Adrenal gland (tissue), 12 donors: ENCODE measurements around the gene BEND6. TPM values are rescaled to one million over a fixed set of nuclear protein-coding genes. Genes with fewer than 3 reads are reported as not detected.

ENCODE experiments used
- DNase-seq, 7 donors: peaks; one replicate each; pipeline ENCODE4 v3.0.0-alpha.2; 2019 to 2020
- H3K27ac ChIP-seq, 5 donors: fragments of 200-600 bp; sonication (generic) in 4 of 5; 1 replicate in 3 of 5; 2 replicates in 2 of 5; pipeline versions ENCODE4 v1.5.1 to v1.8.0; 2016 to 2020; ENCODE audit warnings: mild to moderate bottlenecking in 1 of 5
- H3K27me3 ChIP-seq: fragments of 200-600 bp; 2 replicates; pipeline ENCODE4 v1.8.0; 2021
- H3K36me3 ChIP-seq, 2 donors: fragments of 200-600 bp; replicated peaks in 1 of 2; 1 replicate in 1 of 2; 2 replicates in 1 of 2; pipeline versions ENCODE4 v1.5.1 to v1.8.0; 2018 to 2022
- H3K4me1 ChIP-seq, 2 donors: fragments of 200-600 bp; replicated peaks in 1 of 2; 1 replicate in 1 of 2; 2 replicates in 1 of 2; pipeline versions ENCODE4 v1.5.1 to v1.8.0; 2018 to 2021
- H3K4me3 ChIP-seq, 4 donors: fragments of 200-600 bp; sonication (generic) in 3 of 4; one replicate each; pipeline ENCODE4 v1.5.1; 2016 to 2018
- H3K9me3 ChIP-seq, 3 donors: fragments of 200-600 bp; sonication (generic) in 1 of 3; replicated peaks in 1 of 3; 1 replicate in 2 of 3; 2 replicates in 1 of 3; pipeline versions ENCODE4 v1.5.1 to v1.8.0; 2016 to 2021
- POLR2A ChIP-seq, 2 donors: fragments of 450-650 bp; IDR thresholded peaks; one replicate each; pipeline ENCODE4 v1.6.1; 2017; ENCODE audit warnings: antibody characterized with exemption in 2 of 2, mild to moderate bottlenecking in 2 of 2, moderate library complexity in 1 of 2
- WGBS, 4 donors: extraction: QIAGEN DNeasy Blood & Tissue Kit in 2 of 4; methylation state at CpG; one replicate each; pipeline versions ENCODE4 v1.1.5 to v1.1.7; 2013 to 2017; 5-methylcytosine and 5-hydroxymethylcytosine counted together
- intact Hi-C, 2 donors: fragments of 100-400 bp; cut with DNase I; formaldehyde crosslinking; loops; one replicate each; pipeline versions ENCODE4 v1.14.1 to v1.15.0; 2022 to 2023
- polyA plus RNA-seq, 3 donors: library from polyadenylated mRNA; stranded (reverse); fragments of 200-250 nt in 2 of 3; fragments of 350-450 nt in 1 of 3; fragmentation: Illumina TruSeq in 1 of 3; extraction: RNeasy Lipid Tissue Mini Kit (QIAGEN cat#74804) in 1 of 3; gene quantifications; one replicate each; pipeline ENCODE4 v1.2.3, GENCODE V29; 2013 to 2014
- total RNA-seq, 9 donors: library from RNA; depleted of rRNA in 4 of 9; stranded (reverse); fragments of >200 nt in 4 of 9; fragments of 120-200 nt in 1 of 9; fragmentation: NEBNext Ultra II Directional in 1 of 9; extraction: Animal tissue kit (Norgen Biotek cat#: 25700) in 1 of 9; gene quantifications; one replicate each; pipeline versions ENCODE4 v1.1.0 to v1.2.4, GENCODE V29; 2013 to 2023
- TF ChIP-seq, protein P1 (sequence below), 6 experiments: fragments of 450-650 bp in 4 of 6; fragments of 200-600 bp in 2 of 6; sonication (generic) in 1 of 6; IDR thresholded peaks; 1 replicate in 5 of 6; 2 replicates in 1 of 6; pipeline versions ENCODE4 v1.5.1 to v1.8.0; 2016 to 2021; ENCODE audit warnings: antibody characterized with exemption in 6 of 6, mild to moderate bottlenecking in 2 of 6, moderate library complexity in 1 of 6
- donor health status: healthy with polysubstance abuse.
- donor health status: Bipolar disorder and iron deficiency.
- donor health status: DM: yes; HTN: yes; CAD: no.
- donor health status: DM: no; HTN: no; CAD: no.
- donor health status: DM: no; HTN: no; CAD: no.
- donor health status: DM: yes; HTN: yes; CAD: no.

The BEND6 gene
- total and polyA plus RNA-seq, 12 donors: 0.67 to 6.0 (median 1.2) TPM; not detected in 1

DNA sequence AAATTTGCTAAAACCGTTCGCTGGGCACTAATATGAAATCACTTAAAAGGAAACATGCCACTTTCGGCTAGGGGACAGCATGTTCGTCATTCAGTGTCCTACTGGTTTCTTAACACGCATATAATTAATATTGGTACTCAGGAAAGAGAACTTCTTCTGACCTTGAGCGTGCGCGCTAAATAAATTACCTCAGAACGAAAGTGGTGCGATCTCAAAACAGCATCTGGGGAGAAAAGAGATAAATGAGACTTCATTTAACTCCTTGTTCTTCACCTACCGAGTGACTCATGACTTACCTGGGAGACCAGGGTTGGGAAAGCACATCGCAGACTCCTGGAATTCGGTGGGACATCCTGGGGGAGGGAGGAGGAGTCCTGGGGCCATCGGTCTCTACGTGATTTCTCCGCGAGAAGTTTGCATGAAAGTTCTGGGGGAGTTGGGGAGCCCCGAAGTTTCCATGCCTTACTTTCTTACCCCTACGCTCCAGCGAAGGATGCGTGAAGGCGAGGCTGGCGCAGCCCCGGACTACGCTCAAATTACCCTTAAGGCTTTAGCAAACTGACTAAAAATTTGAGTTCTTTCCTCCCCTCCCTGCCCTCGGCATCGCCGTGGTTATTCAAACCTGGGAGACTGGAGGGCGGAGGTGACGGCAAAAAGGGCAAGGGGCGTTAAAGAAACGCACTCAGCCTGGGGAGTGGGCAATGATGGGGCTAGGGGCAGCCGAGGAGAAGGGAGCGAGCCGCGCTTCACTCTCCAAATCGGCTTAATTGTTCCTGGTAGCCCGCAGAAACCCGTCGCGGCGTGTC, 1.1 kb upstream of the BEND6 start:
- no peaks in the 10 kb centered on the region for H3K36me3 ChIP-seq
- DNase-seq: peak in 2 of 7 donors; percentile 34 to 52
- peaks cover 10% of the 10 kb centered on the region for H3K27me3 ChIP-seq
- H3K9me3 ChIP-seq: no peaks in the 10 kb centered on the region
- 3 to 8% (median 3%) methylated on average over 30 to 42 of the region's 42 CpGs for WGBS, 4 donors
- intact Hi-C loops: no loop called here
- H3K4me3 ChIP-seq: peak overlapping the region in 3 of 4 donors; percentile 2 to 73 (median 50)
- TF ChIP-seq POLR2A (IDR thresholded peaks at IDR 0.05): no peak
- TF ChIP-seq, protein P1, sequence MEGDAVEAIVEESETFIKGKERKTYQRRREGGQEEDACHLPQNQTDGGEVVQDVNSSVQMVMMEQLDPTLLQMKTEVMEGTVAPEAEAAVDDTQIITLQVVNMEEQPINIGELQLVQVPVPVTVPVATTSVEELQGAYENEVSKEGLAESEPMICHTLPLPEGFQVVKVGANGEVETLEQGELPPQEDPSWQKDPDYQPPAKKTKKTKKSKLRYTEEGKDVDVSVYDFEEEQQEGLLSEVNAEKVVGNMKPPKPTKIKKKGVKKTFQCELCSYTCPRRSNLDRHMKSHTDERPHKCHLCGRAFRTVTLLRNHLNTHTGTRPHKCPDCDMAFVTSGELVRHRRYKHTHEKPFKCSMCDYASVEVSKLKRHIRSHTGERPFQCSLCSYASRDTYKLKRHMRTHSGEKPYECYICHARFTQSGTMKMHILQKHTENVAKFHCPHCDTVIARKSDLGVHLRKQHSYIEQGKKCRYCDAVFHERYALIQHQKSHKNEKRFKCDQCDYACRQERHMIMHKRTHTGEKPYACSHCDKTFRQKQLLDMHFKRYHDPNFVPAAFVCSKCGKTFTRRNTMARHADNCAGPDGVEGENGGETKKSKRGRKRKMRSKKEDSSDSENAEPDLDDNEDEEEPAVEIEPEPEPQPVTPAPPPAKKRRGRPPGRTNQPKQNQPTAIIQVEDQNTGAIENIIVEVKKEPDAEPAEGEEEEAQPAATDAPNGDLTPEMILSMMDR (IDR thresholded peaks at IDR 0.05): no peak
- H3K27ac ChIP-seq: peak overlapping the region in 1 of 5 donors; percentile 67
- H3K4me1 ChIP-seq: peaks cover 7 to 11% of the 10 kb centered on the region in 2 donors

DNA sequence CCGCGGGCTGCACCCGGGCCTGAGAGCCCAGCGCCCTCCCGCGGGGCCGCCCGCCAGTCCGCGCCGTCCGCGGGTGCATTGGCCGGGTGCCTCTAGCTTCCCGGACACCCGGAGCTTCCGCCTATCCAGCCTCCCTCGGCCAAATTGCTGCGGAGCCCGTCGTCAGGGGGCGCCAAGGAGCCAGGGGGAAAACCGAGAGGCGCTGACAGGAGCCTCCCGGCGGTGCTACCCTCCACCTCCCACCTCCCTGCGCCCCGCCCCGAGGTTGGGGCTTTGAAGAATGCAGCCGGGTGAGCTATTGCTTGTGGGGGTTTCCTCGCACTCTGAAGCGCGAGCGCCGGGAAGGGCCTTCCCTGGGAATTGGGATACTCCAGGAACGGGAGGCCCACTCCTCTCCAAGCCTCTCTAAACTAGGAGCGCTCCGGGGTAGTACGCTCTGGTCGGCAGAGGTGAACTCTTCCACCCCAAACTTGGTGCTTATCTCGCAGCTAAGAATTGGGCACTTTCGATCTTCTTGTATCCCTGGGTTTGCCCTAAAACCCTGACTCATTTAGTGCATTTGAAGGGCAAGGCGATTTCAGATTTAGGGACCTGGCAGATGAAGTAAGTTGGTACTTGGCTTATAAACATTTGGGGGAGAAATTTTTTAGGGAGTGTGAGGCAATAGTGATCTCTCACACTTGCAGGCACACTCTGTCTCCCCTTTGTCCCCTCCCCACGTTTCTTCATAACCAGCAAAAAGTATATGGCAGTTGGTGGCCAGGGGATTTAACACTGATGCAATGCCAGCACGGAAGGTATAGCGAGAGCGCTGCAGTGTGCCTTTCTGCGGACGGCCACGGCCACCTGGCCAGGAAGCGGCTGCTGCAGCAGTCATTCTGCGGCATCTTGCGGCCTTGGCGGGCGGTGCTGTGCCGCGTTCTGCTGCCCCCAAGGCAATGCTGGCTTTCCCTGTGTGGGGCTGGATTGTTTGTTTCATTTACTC, 556 bp downstream of the BEND6 start:
- Histone ChIP-seq H3K9me3 (no peaks in the 10 kb centered on the region), H3K27ac (peak overlapping the region in 2 of 5 donors; percentile 67 to 78), H3K27me3 (peaks cover 10% of the 10 kb centered on the region), H3K4me3 (peak overlapping the region in 3 of 4 donors; percentile 3 to 73 (median 26)), H3K36me3 (no peaks in the 10 kb centered on the region), H3K4me1 (peaks cover 7 to 26% of the 10 kb centered on the region in 2 donors)
- intact Hi-C loops: no loop called here
- 1 to 5% (median 2%) methylated on average over 13 to 57 of the region's 57 CpGs for WGBS, 4 donors
- DNase-seq: peak; percentile 63 to 80 (median 79)
- TF ChIP-seq POLR2A (IDR thresholded peaks at IDR 0.05): no peak
- TF ChIP-seq, protein P1 (IDR thresholded peaks at IDR 0.05): peak; percentile 19 to 59 (median 46)

DNA sequence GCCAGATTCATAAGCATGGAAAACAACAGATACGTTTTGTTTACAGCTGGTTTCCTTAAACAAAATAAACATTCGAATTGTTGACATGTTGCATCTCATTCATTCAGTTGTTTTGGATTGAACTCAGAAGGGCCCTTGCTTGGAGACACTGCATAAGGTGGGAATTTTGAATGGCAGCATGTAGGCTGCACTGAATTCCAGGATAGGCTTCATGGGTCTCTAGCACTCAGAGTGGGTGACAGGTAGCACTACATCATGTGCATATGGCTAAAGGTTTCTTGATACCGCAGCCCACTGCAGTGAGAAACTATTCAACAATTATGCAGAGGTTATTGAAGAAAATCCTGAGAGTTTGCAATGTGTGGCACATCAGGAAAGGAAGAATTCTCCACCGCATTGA, 1.6 kb downstream of the BEND6 start:
- no peaks in the 10 kb centered on the region for H3K36me3 ChIP-seq
- intact Hi-C loops: no loop called here
- H3K4me1 ChIP-seq: peaks cover 7 to 26% of the 10 kb centered on the region in 2 donors
- no peak overlapping the region for H3K4me3 ChIP-seq
- DNase-seq: no peak
- 78 to 84% (median 79%) methylated on average over 4 of the region's 4 CpGs for WGBS, 4 donors
- H3K9me3 ChIP-seq: no peaks in the 10 kb centered on the region
- peaks cover 10% of the 10 kb centered on the region for H3K27me3 ChIP-seq
- H3K27ac ChIP-seq: no peak overlapping the region
- TF ChIP-seq, protein P1 (IDR thresholded peaks at IDR 0.05): no peak
- TF ChIP-seq POLR2A (IDR thresholded peaks at IDR 0.05): no peak

DNA sequence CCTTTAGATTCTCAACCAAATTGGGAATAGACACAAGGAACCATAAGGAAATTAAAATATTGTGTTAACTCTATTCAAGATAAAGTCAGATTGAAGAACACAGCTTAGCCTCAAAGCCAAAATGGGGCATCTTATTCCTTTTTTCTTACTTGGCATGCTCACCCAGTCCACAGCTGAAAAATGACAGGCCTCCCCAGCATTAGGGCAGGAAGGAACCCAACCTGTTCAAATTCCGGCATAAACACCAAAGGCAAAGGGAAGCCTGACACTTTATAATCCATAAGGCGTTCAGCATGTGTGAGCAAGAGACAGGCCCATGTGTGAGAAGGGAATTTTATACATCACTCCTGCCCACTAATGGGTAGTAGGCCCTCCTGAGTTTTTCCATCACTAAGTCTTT, 2.9 kb downstream of the BEND6 start:
- H3K27me3 ChIP-seq: peaks cover 10% of the 10 kb centered on the region
- H3K36me3 ChIP-seq: no peaks in the 10 kb centered on the region
- WGBS, 4 donors: 93 to 97% (median 97%) methylated on average over 2 of the region's 2 CpGs
- intact Hi-C loops: no loop called here
- DNase-seq: no peak
- H3K4me1 ChIP-seq: peaks cover 7 to 26% of the 10 kb centered on the region in 2 donors
- H3K27ac ChIP-seq: no peak overlapping the region
- no peaks in the 10 kb centered on the region for H3K9me3 ChIP-seq
- H3K4me3 ChIP-seq: no peak overlapping the region
- TF ChIP-seq, protein P1 (IDR thresholded peaks at IDR 0.05): no peak
- no peak for TF ChIP-seq POLR2A (IDR thresholded peaks at IDR 0.05)
